CMK (cell line): ENCODE measurements around the gene HGF.

Experiments used
- DNase-seq: peaks from one replicate; pipeline ENCODE4 v3.0.0-alpha.2; 2010; ENCODE audit warnings: low read depth

The HGF gene

GRCh38 chr7:81719865-81720264, 50.0 kb downstream of the HGF start:
- DNase-seq = no peak

- no peak for DNase-seq
Observed at GRCh38 chr7:81715984-81716588, 53.8 kb downstream of the HGF start.

GRCh38 chr7:81714306-81714705, 55.5 kb downstream of the HGF start:
- no peak for DNase-seq

GRCh38 chr7:81710751-81711150, 59.1 kb downstream of the HGF start:
- no peak for DNase-seq

- DNase-seq = no peak
Observed at GRCh38 chr7:81709836-81710235, 60.0 kb downstream of the HGF start.

GRCh38 chr7:81707966-81708365, 61.9 kb downstream of the HGF start:
- DNase-seq = no peak

- DNase-seq = no peak
Observed at GRCh38 chr7:81707196-81707595, 62.7 kb downstream of the HGF start.

GRCh38 chr7:81705206-81705605, 64.6 kb downstream of the HGF start:
- DNase-seq = no peak

- no peak for DNase-seq
Observed at GRCh38 chr7:81704595-81704994, 65.3 kb downstream of the HGF start.

- no peak for DNase-seq
Observed at GRCh38 chr7:81698965-81699364, 70.9 kb downstream of the HGF start.

GRCh38 chr7:81694711-81695110, 75.1 kb downstream of the HGF start:
- no peak for DNase-seq

- DNase-seq = no peak
Observed at GRCh38 chr7:81693894-81694293, 76.0 kb downstream of the HGF start.

GRCh38 chr7:81693080-81693479, 76.8 kb downstream of the HGF start:
- no peak for DNase-seq

GRCh38 chr7:81692146-81692905, 77.5 kb downstream of the HGF start:
- no peak for DNase-seq

- DNase-seq = no peak
Observed at GRCh38 chr7:81691199-81691821, 78.5 kb downstream of the HGF start.

- DNase-seq = no peak
Observed at GRCh38 chr7:81690688-81691087, 79.2 kb downstream of the HGF start.

GRCh38 chr7:81690251-81690650, 79.6 kb downstream of the HGF start:
- no peak for DNase-seq

- no peak for DNase-seq
Observed at GRCh38 chr7:81688622-81689411, 81.0 kb downstream of the HGF start.

- DNase-seq = no peak
Observed at GRCh38 chr7:81687062-81687461, 82.8 kb downstream of the HGF start.

- no peak for DNase-seq
Observed at GRCh38 chr7:81685270-81685868, 84.5 kb downstream of the HGF start.

- DNase-seq = no peak
Observed at GRCh38 chr7:81684514-81685269, 85.2 kb downstream of the HGF start.
